PC-3 (cell line): ENCODE measurements around the gene SETMAR. TPM values are rescaled to one million over a fixed set of nuclear protein-coding genes. Genes with fewer than 3 reads are reported as not detected.

Experiments used
- ATAC-seq: fragments of 200-7000 bp; cut with Tn5 transposase; 2 replicates; pipeline ENCODE4 v1.9.1; 2020; ENCODE audit warnings: mild to moderate bottlenecking, moderate library complexity
- BruUV-seq: library from RNA; stranded (reverse); fragments of 400-500 nt; replicated peaks from 2 replicates; lab custom pipeline; 2021; lab: Mats Ljungman, UMichigan
- CTCF ChIA-PET: fragments of 300-600 bp; sonication (Branson Sonifier 250); formaldehyde crosslinking; loops from one replicate; lab custom pipeline; 2022; ENCODE audit warnings: antibody characterized with exemption; lab: Charles Lee
- POLR2A ChIA-PET: fragments of 300-600 bp; sonication (Branson Sonifier 250); formaldehyde crosslinking; loops from one replicate; lab custom pipeline; 2022; ENCODE audit warnings: antibody characterized with exemption; ENCODE audit not compliant: unreplicated experiment; lab: Charles Lee
- DNase-seq: peaks from one replicate; pipeline ENCODE4 v3.0.0-alpha.2; 2015
- H2AFZ ChIP-seq: fragments of 300-600 bp; sonication (generic); 2 replicates; pipeline ENCODE4 v1.6.0; 2016; ENCODE audit warnings: antibody characterized with exemption, low read length
- H3F3A ChIP-seq: fragments of 300-600 bp; sonication (generic); one replicate; pipeline ENCODE4 v1.6.0; 2017; ENCODE audit warnings: antibody characterized with exemption, low read length, control low read depth, mild to moderate bottlenecking; ENCODE audit not compliant: unreplicated experiment
- H3K27ac ChIP-seq: fragments of 300-600 bp; sonication (generic); 2 replicates; pipeline ENCODE4 v1.5.1; 2016; ENCODE audit warnings: mild to moderate bottlenecking, low read length
- H3K27me3 ChIP-seq: fragments of 300-600 bp; sonication (generic); 2 replicates; pipeline ENCODE4 v1.6.1; 2016; ENCODE audit warnings: low read length, mixed read lengths
- H3K36me3 ChIP-seq: fragments of 300-600 bp; sonication (generic); 2 replicates; pipeline ENCODE4 v1.6.1; 2016; ENCODE audit warnings: low read depth, mixed run types, low read length, mixed read lengths
- H3K4me1 ChIP-seq: fragments of 300-600 bp; sonication (generic); 2 replicates; pipeline ENCODE4 v1.5.1; 2016; ENCODE audit warnings: low read length; ENCODE audit not compliant: insufficient read depth
- H3K4me2 ChIP-seq: fragments of 300-600 bp; sonication (generic); 2 replicates; pipeline ENCODE4 v1.6.0; 2016; ENCODE audit warnings: low read length
- H3K4me3 ChIP-seq: fragments of 300-600 bp; sonication (generic); 2 replicates; pipeline ENCODE4 v1.5.1; 2016; ENCODE audit warnings: mild to moderate bottlenecking, low read length, mixed read lengths
- H3K79me2 ChIP-seq: fragments of 300-600 bp; sonication (generic); 2 replicates; pipeline ENCODE4 v1.6.1; 2017; ENCODE audit warnings: low read length, mixed read lengths
- H3K9ac ChIP-seq: fragments of 300-600 bp; sonication (generic); 2 replicates; pipeline ENCODE4 v1.6.0; 2016; ENCODE audit warnings: mild to moderate bottlenecking, low read length
- H3K9me2 ChIP-seq: fragments of 300-600 bp; sonication (generic); replicated peaks from 2 replicates; pipeline ENCODE4 v1.6.1; 2016; ENCODE audit warnings: mixed run types, low read length, mixed read lengths
- H3K9me3 ChIP-seq: fragments of 300-600 bp; sonication (generic); 2 replicates; pipeline ENCODE4 v1.6.1; 2016; ENCODE audit warnings: low read length, mixed read lengths
- H4K20me1 ChIP-seq: fragments of 300-600 bp; sonication (generic); 2 replicates; pipeline ENCODE4 v1.6.1; 2016; ENCODE audit warnings: low read length, mixed read lengths
- EZH2 ChIP-seq: fragments of 300-600 bp; sonication (generic); IDR thresholded peaks from one replicate; pipeline ENCODE4 v1.6.1; 2017; ENCODE audit warnings: antibody characterized with exemption, mild to moderate bottlenecking, low read length; ENCODE audit not compliant: unreplicated experiment
- EZH2phosphoT487 ChIP-seq: fragments of 300-600 bp; sonication (generic); IDR thresholded peaks from 2 replicates; pipeline ENCODE4 v1.6.1; 2018; ENCODE audit warnings: mild to moderate bottlenecking, antibody characterized with exemption, low read length, borderline replicate concordance
- intact Hi-C: fragments of 100-400 bp; cut with micrococcal nuclease; formaldehyde crosslinking; loops from 2 replicates; pipeline ENCODE4 v1.9.0; 2023
- total RNA-seq: library from RNA; depleted of rRNA; stranded (reverse); fragments of >200 nt; gene quantifications from 2 replicates; pipeline ENCODE4 v1.2.3, GENCODE V29; 2014
- TF ChIP-seq, protein P1 (sequence below): fragments of 300-600 bp; sonication (generic); conservative IDR thresholded peaks from 2 replicates; pipeline ENCODE4 v1.5.1; 2017; ENCODE audit warnings: antibody characterized with exemption, low read depth, mild to moderate bottlenecking, low read length

Gene SETMAR
- total RNA-seq, 1 experiment from 2014 or later, result 17.5 TPM

DNA sequence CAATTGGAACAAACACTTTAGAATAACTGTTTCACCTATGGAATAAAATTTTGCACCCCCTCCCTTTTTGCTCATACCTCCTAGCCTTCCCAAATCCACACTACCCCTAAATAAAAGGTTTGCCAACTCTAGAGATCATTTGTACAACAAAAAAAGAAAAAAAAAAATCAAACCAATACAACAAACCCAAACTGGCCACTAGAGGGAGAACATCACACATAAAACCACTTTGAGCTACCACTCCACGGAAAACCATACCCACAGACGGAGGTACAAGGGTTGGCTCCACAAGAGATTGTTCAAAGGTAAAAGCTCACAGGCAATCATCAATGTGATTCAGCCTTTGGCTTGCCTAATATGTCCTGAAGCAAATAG, 47.6 kb downstream of the SETMAR start:
- no peaks in the 10 kb centered on the region for H3K9me3 ChIP-seq
- H3K9me2 ChIP-seq, result no peaks in the 10 kb centered on the region
- DNase-seq (peak; percentile 76), ATAC-seq (peak; percentile 78)
- no peak overlapping the region for H2AFZ ChIP-seq
- no peak for TF ChIP-seq EZH2phosphoT487
- TF ChIP-seq, protein P1, sequence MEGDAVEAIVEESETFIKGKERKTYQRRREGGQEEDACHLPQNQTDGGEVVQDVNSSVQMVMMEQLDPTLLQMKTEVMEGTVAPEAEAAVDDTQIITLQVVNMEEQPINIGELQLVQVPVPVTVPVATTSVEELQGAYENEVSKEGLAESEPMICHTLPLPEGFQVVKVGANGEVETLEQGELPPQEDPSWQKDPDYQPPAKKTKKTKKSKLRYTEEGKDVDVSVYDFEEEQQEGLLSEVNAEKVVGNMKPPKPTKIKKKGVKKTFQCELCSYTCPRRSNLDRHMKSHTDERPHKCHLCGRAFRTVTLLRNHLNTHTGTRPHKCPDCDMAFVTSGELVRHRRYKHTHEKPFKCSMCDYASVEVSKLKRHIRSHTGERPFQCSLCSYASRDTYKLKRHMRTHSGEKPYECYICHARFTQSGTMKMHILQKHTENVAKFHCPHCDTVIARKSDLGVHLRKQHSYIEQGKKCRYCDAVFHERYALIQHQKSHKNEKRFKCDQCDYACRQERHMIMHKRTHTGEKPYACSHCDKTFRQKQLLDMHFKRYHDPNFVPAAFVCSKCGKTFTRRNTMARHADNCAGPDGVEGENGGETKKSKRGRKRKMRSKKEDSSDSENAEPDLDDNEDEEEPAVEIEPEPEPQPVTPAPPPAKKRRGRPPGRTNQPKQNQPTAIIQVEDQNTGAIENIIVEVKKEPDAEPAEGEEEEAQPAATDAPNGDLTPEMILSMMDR, result peak; percentile 93
- no peak for TF ChIP-seq EZH2
- H3K27ac ChIP-seq, result no peak overlapping the region
- ChIA-PET CTCF (interaction anchor here (0.6 to 1.8 kb wide), 13 partner anchors 56 to 663 kb away, joined by 3 to 16 read pairs (median 4); partner anchors contain the start of gene ITPR1), POLR2A (interaction anchor here (0.7 kb wide), 1 partner anchor 143 kb away, joined by 9 read pairs; no protein-coding TSS in a partner anchor)
- H4K20me1 ChIP-seq, result no peaks in the 10 kb centered on the region
- no peaks in the 10 kb centered on the region for H3K36me3 ChIP-seq
- H3K4me2 ChIP-seq, result no peak overlapping the region
- H3K27me3 ChIP-seq, result no peaks in the 10 kb centered on the region
- no TSS peak for BruUV-seq
- H3K79me2 ChIP-seq, result no peaks in the 10 kb centered on the region
- intact Hi-C loops, result loop anchor here (1.0 to 5.0 kb wide), 5 partner anchors 66 to 283 kb away; no protein-coding TSS in a partner anchor
- H3K4me3 ChIP-seq, result no peak overlapping the region
- peaks cover 10% of the 10 kb centered on the region for H3K4me1 ChIP-seq
- no peak overlapping the region; the same call in 1 of the 2 replicates for H3K9ac ChIP-seq
- H3F3A ChIP-seq, result no peaks in the 10 kb centered on the region

DNA sequence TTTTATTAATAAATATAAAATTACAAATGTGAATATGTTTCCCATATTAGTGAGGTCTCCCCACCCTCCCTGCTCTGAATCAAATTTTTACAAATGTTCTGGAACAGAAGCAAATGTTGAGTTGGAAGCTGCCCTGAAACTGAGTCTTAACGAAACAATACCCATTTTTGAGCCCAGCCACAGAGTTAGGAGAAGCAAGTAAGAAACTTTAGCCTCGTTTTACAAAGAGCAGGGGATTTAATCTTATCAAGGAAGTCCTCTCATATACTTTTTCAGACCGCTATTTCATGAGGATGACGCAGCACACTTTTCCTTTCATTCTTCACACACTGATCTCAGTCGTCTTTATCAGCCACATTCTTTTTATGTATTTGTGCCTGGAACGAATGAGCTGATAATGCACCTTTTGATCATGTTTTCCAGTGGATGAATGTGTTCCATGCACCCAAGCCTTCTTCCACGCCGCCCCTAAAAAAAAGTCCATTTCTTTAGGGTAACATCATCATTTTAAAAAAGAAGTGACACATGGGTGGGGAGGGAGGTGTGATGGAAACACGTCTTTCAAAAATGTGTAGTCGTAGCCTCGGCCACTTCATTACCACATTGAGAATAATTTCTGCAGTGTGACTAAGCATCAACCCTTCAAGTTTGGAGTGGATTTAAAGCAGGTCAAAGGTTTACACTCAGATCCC, 48.1 kb downstream of the SETMAR start:
- no peaks in the 10 kb centered on the region for H3K27me3 ChIP-seq
- no peaks in the 10 kb centered on the region for H3K9me3 ChIP-seq
- H3K36me3 ChIP-seq, result no peaks in the 10 kb centered on the region
- DNase-seq, result no peak
- ATAC-seq, result peak; percentile 43
- no peaks in the 10 kb centered on the region for H3K9me2 ChIP-seq
- ChIA-PET POLR2A (interaction anchor here (0.7 kb wide), 1 partner anchor 143 kb away, joined by 9 read pairs; no protein-coding TSS in a partner anchor), CTCF (interaction anchor here (0.6 to 1.8 kb wide), 14 partner anchors 56 to 662 kb away, joined by 3 to 16 read pairs (median 4); partner anchors contain the start of gene ITPR1)
- BruUV-seq, result no TSS peak
- no peaks in the 10 kb centered on the region for H3F3A ChIP-seq
- no peak overlapping the region for H2AFZ ChIP-seq
- H3K27ac ChIP-seq, result peak overlapping the region; percentile 6; the same call in 1 of the 2 replicates
- H3K4me3 ChIP-seq, result no peak overlapping the region
- H4K20me1 ChIP-seq, result no peaks in the 10 kb centered on the region
- H3K79me2 ChIP-seq, result no peaks in the 10 kb centered on the region
- intact Hi-C loops, result loop anchor here (1.0 to 5.0 kb wide), 5 partner anchors 65 to 282 kb away; no protein-coding TSS in a partner anchor
- H3K4me1 ChIP-seq, result peaks cover 10% of the 10 kb centered on the region
- no peak overlapping the region for H3K4me2 ChIP-seq
- TF ChIP-seq EZH2phosphoT487 (no peak), EZH2 (no peak)
- TF ChIP-seq, protein P1, result no peak; the same call in 1 of the 2 replicates
- H3K9ac ChIP-seq, result no peak overlapping the region; the same call in 1 of the 2 replicates

DNA sequence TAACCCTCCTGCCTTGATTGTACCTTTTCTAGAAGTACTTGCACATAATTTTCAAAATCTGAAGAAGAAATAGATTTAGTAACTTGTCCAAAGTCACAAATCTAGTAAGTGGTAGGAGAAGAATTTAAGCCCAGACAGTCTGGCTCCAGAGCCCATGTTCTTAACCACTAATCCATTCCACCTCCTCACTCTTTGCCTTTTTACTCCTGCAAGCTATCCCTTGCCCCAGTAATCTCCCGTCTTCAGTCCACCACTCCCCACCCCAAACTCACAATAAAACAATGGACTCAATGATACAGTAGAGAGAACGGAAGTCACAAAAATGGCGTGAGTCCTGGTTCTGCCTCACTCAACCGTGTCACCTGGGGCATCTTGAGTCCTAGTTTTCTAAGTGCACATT, 48.7 kb downstream of the SETMAR start:
- no peak overlapping the region for H3K27ac ChIP-seq
- no peaks in the 10 kb centered on the region for H3K9me2 ChIP-seq
- ChIA-PET POLR2A (no interaction called here), CTCF (interaction anchor here (1.1 to 1.8 kb wide), 3 partner anchors 62 to 142 kb away, joined by 4 to 12 read pairs (median 7); partner anchors contain the start of gene ITPR1)
- no peaks in the 10 kb centered on the region for H3K27me3 ChIP-seq
- no peak for DNase-seq
- H3K9me3 ChIP-seq, result no peaks in the 10 kb centered on the region
- no peak overlapping the region for H3K9ac ChIP-seq
- H3K4me3 ChIP-seq, result no peak overlapping the region
- intact Hi-C loops, result loop anchor here (1.0 to 5.0 kb wide), 5 partner anchors 65 to 281 kb away; no protein-coding TSS in a partner anchor
- TF ChIP-seq EZH2phosphoT487, result no peak
- no peak for TF ChIP-seq EZH2
- TF ChIP-seq, protein P1, result no peak
- no TSS peak for BruUV-seq
- ATAC-seq, result peak; percentile 17; the same call in 1 of the 2 replicates
- H3K4me2 ChIP-seq, result no peak overlapping the region
- no peaks in the 10 kb centered on the region for H3K79me2 ChIP-seq
- peaks cover 10% of the 10 kb centered on the region for H3K4me1 ChIP-seq
- H2AFZ ChIP-seq, result no peak overlapping the region
- no peaks in the 10 kb centered on the region for H3F3A ChIP-seq
- H3K36me3 ChIP-seq, result no peaks in the 10 kb centered on the region
- H4K20me1 ChIP-seq, result no peaks in the 10 kb centered on the region
